Islet of Langerhans (tissue), 1 donor: ENCODE data around the gene PLXNB2.

Source experiments
- FAIRE-seq: peaks from one replicate; lab custom pipeline; 2011; peaks lifted over from hg19 to GRCh38; lab: Jason Lieb, UNC

The PLXNB2 gene

GRCh38 chr22:50312371-50312770 lies 4.9 kb upstream of the PLXNB2 start:
- no peak for FAIRE-seq

- FAIRE-seq, result no peak
Measured at GRCh38 chr22:50311606-50312351, 4.3 kb upstream of the PLXNB2 start.

- FAIRE-seq, result no peak
Measured at GRCh38 chr22:50310949-50311444, 3.6 kb upstream of the PLXNB2 start.

DNA sequence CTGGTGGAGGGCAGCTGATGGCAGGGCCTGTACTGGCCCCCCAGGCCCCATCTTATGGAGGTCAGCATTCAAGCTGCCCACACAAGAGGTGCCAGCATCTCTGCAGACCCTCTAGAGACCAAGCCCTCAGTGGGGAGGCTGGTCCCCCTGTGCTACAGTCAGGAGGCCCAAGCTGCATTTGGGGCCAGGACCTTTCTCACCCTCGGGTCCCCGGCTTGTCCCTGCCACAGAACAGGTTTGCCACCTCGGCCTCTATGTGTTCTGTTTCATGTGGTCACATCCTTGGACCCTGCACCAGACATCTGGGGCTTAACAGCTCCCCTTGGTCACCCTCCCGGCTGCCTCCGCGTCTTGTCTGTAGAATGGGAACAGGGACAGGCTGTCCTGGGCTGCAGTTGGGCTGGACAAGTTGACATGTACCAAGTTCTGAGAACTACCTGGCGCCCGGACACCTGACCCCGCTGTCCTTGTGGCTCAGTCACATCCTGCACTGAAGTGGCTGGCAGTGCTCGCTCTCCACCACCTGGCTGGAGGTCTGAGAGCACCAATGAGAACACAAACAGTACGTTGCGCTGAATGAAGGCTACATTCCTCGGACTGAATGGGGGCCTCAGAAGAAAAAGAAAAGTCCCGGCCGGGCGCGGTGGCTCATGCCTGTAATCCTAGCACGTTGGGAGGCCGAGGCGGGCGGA lies 2.7 kb upstream of the PLXNB2 start:
- FAIRE-seq, result no peak

- no peak for FAIRE-seq
Measured at GRCh38 chr22:50309601-50309991, 2.1 kb upstream of the PLXNB2 start.

DNA sequence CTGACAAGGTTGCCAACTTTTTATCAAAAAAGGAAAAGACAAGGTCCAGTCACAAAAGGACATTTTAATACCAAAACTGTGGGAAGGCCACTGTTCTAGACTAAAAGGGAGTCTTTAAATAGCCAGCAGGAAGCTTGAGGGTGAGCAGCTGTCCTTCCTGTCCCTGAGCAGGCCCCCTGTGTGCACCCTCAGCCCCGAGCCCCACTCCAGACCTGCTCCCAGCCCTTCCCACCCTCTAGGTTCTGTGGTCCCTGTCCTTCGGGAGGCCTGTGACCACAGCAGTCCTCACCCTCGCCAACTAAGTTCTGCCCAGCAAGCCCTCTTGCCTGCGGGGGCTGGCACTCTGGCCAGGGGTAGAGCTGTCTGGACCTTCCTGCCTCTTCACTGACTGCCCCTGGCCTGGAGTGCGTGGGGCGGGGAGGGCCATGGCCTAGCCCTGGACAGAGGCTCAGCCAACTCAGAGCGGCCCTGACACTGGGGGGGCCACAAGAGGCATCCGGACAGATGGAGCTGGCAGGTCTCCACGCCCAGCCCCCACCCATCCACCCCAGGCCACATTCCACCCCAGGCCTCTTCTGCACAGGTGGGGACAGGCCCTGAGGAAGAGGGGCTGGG lies 1.6 kb upstream of the PLXNB2 start:
- FAIRE-seq, result no peak

DNA sequence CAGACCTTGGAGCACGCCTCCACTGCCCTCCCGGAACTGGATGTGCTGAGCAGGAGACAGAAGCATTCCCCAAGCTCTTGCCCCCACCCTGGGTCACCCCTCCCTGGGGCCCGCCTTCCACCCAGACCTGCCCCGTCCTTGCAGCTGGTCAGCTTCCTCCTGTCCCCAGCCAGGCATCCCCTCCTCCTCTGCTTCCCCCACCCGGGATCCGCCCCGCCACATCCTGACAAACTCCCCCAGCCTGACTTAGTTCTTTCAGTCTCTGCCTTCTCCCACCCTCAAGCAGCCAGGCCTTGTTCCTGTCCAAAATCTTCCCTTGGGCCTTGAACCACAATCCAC lies 1.1 kb upstream of the PLXNB2 start:
- no peak for FAIRE-seq

DNA sequence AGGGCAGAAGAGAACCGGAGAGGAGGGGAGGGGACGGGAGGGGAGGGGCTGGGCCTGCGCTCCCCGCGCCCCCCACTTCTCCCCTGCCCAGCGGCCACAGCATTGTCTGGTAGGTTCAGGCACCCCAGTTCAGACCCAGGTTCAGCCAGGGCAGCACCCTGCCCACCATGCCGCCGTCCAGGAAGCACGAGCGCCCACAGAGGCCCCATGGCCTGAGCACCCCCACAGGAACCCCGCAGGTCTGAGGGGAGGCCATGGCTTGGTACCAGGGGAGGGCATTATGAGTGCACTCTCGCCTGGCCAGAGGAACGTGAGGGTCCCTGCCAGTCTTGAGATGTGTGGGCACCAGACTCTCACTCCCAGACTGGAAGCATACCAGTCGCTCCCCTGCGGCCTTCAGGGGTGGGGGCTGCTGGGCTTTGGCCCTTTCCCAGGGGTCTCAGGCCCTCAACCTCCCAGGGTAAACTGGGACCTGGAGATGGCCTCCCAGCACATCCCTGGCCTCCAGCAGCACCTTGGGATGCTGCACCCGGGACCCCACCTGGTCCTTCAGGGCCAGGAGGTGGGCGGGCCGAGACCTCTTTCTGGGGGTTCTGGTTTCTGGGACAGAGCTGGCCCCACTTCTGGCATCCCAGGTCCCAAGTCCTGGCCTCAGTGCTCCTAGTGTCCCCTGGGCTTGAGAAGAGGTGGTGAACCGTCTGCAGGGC lies 597 bp upstream of the PLXNB2 start:
- FAIRE-seq, result no peak

DNA sequence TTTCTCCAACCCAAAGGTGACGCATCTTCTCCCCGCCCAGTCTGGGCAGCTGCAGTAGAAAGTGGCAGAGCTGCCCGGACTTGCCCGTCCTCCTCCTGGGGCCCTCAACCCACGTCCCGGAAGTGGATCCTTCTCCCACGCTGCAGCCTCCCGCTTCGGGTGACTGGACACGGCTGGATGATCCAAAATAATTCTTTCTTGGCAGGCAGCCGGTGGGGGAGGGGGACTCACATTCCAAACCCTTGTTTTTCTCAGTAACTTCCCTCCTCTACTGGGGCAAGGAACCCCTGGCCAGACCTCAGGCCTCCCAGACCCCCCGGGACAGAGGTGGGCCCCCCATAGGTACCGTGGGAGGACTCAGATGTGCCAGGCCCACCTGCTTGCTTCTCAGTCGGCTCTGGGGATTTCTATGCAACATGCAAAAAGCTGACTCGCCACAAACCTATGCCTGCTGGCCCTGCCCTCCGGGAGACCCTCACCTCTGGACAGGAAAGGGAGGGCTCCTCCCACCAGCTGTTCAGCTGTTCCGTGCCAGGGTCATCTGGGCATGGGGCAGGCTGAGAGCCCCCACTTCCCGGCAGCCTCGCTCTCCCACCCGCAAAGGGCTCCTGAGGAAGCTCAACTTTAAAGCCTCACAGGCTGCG lies 1.4 kb downstream of the PLXNB2 start:
- no peak for FAIRE-seq

GRCh38 chr22:50305393-50305922 lies 2.0 kb downstream of the PLXNB2 start:
- FAIRE-seq, result no peak

GRCh38 chr22:50304528-50305392 lies 2.7 kb downstream of the PLXNB2 start:
- FAIRE-seq, result no peak

GRCh38 chr22:50303848-50304527 lies 3.5 kb downstream of the PLXNB2 start:
- FAIRE-seq, result no peak

GRCh38 chr22:50303515-50303847 lies 4.0 kb downstream of the PLXNB2 start:
- FAIRE-seq, result no peak

DNA sequence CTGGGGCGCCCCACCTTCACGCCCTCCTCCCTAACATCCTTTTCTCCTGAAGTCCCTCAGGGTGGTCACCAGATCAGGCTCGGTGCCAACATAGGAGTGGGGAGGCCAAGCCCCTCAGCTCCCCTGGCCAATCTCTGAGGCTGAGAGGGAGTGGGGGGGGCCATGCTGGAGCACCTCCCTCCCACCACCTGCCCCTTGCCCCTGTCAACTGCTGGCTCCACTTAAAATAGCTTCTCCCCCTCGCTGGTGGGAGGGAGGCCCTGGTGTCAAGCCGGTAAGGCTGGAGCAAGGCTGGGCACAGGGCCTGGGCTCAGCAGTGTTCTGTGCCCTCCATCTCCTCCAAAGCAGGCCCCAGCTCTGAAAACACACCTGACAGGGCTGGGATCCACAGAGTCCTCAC lies 4.9 kb downstream of the PLXNB2 start:
- FAIRE-seq, result no peak

- no peak for FAIRE-seq
Measured at GRCh38 chr22:50302041-50302541, 5.4 kb downstream of the PLXNB2 start.

DNA sequence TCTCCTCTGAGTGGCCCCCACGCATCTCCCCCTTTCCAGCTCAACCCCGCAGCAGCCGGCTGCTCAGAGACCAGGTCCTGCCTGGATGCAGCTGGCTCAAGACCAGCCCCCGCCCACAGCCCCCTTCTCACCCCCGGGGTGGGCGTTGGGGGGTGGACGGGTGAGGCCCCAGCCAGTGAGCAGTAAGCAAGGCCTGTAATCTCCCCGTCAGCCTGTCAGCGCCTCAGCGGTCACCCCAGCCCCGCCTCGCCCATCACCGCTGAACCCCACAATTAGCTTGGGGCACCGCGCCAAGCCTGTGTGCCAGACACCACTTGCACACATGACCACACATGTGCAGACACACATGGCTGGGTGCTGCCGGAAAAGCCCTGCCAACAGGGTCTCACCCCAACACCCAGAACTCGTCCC lies 5.9 kb downstream of the PLXNB2 start:
- FAIRE-seq, result no peak

- no peak for FAIRE-seq
Measured at GRCh38 chr22:50300620-50301257, 6.7 kb downstream of the PLXNB2 start.

GRCh38 chr22:50299785-50300619 lies 7.4 kb downstream of the PLXNB2 start:
- FAIRE-seq, result no peak
